CD1c-positive myeloid dendritic cell (primary cell): ENCODE data around the gene IGF2R.

Experiments used
- DNase-seq: peaks from one replicate; pipeline ENCODE4 v3.0.0-alpha.2; 2016; ENCODE audit errors: extremely low spot score

The IGF2R gene

DNA sequence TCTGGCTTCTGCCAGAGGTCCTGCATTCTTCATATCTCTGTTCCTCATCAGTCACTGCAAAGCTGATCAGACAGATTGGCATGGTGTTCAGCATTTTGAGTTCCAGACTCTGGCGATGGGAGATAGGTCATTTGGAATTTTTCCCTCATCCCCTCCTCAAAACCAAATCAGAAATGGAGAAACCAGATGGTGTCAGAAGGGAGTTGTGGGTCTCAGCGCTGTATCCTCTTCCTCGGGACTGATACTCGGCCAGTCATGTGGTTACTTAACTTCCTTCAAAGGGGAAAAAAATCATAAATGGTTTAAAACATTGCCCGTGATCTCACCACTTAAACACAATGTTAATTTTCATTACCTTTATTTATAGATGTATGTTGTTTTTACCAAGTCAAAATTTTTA, 75.8 kb downstream of the IGF2R start:
- DNase-seq, result no peak

DNA sequence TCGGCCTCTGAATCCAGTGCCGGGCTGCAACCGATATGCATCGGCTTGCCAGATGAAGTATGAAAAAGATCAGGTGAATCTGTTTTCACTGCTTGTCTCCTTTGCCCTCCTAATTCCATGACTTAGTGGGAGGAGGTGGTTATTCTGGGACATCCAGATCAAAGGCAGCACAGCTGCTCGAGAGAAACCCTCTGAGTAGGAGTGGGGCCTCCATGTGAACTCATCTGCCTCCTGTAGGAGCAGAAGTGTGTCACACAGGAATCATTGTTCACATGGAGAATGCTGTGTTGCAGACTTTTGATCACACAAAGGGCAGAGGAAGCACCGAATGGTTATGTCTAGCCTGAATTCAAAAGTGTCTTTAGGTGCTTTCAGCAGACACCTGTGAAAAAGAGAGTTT, 79.6 kb downstream of the IGF2R start:
- DNase-seq, result no peak

DNA sequence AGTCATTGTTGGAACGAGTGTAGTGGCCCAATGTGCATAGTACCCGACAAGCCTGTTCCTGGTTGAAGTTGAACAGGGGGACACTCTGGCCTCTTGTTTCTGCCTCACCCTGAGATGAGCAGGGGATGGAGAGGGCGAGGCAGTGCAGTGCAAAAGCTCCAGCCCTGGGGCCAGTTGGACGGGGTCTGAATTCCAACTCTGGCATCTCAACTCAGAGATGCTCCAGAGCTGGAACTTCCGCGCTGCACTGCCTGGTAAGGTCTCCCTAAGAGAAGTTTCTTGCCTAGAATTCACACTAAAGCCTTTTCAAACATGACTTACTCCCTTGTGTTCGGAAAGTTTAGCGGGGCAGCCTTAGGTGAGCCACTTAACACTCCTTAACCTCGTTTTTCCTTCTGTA, 80.5 kb downstream of the IGF2R start:
- no peak for DNase-seq

DNA sequence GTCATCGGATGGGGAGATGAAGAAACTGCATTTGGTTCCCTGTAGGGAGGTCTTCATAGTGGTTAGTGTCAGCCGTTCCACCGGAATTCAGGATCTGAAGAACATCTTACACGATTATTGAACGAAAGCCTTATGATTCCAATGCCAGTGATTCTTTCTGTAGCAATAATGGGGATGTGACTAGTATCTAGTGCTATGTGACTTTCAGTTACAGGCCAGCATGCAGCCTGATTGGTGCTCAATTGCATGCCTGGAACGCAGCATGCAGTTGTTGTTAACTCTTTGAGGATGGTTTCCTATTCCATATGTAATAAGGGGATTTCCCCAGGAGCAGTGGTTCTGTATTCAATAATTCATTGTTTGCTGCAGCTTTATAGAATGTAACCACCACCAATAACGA, 81.1 kb downstream of the IGF2R start:
- no peak for DNase-seq

DNA sequence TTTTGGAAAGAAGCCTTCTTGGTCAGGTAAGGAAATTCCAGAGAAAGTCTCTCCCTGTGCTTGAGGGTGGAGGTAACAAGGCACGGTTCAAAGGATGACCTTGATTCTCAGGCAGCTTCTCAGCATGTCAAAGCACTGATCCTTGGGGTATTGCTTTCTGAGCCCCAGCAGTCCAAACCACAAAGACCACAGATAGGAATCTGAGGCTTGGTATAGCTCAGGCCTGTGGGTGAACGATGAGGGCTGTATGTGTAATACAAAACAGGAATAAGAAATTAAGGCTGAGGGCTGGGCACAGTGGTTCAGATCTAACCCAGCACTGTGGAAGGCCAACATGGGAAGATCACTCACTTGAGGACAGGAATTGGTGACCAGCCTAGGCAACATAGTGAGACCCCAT, 82.5 kb downstream of the IGF2R start:
- no peak for DNase-seq

DNA sequence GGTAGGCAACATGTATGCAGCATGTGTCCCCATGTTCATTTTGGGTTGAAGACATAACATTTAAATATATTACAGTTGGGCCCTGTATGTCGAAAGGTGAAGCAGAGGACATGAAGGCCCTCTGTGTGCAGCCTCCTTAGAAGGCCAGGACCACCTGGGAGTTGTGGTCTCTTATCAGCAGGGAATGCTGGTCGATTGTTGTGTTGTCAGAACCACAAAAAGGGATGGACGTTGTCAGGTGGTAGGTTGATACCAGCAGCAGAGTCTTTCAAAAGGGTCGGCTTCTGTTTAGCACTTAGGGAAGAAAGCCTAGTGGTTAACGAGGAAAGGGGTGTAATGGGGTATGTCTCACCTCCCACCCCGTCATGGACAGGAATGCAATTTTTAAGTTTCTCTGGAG, 85.4 kb downstream of the IGF2R start:
- no peak for DNase-seq

DNA sequence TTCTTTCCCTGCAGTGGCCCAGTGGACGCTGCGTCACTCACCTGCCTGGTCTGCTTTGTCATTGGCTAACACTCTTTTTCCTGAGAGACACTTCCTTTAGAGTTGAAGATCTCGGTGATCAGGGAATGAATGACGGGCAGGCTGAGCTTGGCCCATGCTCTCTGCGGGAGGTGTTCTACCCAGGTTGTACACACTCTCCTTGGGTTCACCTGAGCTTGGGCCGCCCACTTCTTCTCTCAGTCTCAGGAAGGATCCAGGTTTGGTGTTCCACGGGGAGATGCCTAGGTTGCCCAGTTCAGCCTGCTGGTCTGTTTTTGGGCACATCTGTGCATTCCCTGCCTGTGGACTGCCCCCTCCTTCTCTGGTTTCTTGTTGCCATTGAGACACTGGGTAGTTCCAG, 86.0 kb downstream of the IGF2R start:
- DNase-seq, result no peak

DNA sequence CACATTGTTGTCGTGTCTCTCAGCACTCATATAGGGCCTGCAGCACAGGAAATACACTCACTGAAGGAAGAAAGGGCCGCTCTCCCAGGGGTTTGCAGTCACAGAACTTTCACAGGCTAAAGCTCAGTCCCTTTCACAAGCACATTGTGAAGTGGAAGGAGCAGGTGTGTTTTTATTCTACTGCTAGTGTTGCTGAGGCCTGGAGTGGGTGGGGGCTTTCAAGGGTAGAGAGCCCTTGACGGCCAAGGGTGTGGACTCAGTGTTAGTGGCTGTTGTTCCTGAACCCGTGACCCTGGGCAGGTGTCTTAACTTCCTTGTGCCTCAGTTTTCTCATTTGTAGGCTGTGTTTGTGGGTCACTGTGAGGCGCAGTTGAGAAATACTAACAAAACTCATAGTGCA, 86.5 kb downstream of the IGF2R start:
- no peak for DNase-seq

DNA sequence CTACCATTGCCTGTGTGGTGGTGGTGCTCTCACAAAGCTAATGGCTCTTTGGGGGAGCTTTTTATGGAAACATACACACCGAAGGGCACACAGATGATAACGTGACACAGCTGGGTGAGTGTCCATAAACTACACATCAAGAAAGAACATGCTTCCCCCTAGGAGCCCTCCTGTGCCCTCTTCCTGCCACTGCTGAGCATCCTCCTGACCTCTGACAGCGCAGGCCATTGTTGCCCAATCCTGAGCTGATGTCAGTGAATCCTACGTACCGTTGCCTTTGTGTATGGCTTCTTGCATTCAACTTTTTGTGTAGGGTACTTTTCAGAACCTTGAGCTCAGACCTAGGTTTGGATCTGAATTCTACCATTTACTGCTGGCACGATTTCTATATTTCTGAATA, 86.9 kb downstream of the IGF2R start:
- DNase-seq, result no peak

DNA sequence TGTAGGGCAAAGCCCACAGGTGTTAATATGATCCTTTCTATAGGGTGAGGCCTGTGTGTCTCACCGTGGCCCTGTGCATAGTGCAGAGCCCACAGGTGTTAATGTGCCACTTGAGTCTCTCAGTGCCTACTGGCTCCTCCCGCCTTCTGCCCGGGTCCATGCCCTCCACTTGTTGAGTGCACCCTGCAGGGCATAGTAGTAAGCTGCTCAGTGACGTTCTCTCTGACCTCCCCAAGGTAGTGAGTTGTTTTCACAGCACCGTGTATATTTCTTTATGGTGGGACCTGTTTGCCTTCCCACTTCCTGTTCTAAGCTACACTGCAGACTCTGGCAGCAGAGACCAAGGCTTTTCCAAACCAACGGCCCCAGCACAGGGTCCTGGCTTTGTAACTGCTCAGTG, 88.2 kb downstream of the IGF2R start:
- no peak for DNase-seq

DNA sequence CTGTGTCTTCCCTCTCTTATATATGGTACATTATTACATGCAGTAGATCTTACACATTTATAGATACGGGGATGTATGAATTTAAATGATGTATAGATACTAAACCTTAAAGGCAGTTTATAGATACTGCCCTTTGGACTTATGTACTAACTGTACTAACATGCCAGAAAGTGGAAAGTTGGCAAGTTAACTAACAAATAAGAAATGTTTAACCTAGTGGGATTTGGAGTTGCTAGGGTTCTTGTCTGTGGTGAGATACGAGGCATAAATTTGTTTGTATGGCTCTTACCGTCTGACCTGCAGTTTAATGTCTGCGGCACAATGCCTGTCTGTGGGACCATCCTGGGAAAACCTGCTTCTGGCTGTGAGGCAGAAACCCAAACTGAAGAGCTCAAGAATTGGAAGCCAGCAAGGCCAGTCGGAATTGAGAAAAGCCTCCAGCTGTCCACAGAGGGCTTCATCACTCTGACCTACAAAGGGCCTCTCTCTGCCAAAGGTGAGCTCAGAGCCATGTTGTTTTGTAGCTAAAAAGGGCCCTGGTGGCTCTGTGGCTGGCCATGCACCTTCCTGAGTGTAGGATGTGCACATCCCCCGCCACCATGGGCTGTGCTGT, 89.8 kb downstream of the IGF2R start:
- no peak for DNase-seq

DNA sequence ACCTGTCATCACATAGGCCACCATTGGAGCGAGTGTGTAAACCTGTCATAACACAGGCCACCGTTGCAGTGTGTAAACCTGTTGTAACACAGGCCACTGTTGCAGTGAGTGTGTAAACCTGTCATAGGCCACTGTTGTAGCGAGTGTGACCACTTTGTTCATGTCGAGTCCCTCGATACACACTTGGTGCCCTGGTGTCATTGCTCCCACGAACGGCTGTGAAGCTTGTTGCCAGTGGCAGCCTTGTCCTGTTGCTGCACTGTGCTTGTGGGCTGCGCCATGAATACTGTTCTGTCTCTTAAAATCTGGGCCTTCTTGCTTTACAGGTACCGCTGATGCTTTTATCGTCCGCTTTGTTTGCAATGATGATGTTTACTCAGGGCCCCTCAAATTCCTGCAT, 91.3 kb downstream of the IGF2R start:
- DNase-seq, result no peak

DNA sequence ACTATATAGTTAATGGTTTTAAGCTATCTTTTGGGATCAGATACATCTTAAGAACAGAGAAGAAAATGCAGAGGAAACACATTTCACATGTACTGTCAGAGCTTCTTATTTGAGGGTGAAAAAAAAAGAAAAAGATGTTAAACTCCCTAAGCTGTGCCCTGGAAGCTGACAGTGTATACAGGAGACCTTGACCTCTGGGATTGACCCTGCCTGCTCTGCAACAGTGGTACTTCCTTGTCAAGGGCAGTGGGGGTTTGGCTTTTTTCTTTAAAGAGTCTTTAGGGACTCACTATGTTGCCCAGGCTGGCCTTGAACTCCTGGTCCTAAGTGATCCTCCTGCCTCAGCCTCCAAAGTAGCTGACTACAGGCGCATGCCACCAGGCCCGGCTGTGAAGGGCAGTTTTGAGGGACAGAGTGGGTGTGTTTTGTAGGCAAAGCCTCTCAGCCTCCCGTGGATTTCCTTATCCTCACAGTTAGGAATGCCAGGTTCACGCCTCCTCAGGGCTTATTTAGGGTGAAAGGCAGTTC, 92.1 kb downstream of the IGF2R start:
- no peak for DNase-seq

DNA sequence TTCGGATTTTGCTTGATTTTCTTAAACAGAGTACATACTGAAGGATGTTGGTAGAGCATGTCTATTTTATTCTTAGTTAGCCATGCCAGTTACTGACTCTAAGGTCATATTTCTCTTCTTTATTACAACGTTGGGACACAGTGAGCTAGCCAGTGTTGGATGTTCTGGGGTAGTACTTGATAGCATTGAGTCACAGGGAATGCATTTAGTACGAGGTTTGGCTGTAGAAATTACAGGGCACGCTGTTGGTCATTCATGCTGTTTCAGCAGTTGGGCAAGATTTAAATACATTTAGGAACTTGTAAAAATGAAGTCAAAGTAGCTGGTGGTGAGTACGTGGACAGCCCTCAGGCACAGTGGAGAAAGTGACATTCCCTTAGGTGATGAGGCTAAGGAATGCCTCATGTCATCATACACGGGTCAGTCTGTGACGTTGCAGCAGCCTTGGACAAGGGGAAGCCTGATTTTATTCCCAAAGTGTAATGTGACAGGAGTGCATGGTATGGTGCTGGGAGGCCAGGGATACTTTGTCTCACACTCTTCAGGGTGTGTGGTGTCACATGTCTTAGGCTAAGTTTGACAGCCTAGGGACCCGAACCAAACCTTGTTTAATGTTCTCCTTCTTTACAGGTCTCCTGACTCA, 95.0 kb downstream of the IGF2R start:
- no peak for DNase-seq

DNA sequence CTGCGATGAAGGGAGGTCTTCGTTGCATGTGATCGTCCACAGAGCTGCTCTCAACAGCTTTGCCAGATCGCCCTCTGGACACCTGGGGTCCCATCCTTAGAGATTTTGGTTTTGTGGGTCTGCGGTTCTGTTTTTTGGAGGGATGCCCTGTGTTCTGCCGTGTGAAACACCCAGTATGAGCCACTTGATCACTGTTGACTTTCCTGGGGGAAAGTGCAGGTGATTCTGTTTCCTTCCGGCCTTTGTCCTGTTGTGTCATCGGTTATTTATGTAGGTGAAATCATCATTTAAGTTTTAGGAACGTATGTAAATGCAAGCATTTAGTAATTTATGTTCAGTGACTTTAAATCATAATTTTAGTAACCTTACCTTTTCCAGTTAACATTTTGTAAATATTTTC, 96.3 kb downstream of the IGF2R start:
- no peak for DNase-seq

DNA sequence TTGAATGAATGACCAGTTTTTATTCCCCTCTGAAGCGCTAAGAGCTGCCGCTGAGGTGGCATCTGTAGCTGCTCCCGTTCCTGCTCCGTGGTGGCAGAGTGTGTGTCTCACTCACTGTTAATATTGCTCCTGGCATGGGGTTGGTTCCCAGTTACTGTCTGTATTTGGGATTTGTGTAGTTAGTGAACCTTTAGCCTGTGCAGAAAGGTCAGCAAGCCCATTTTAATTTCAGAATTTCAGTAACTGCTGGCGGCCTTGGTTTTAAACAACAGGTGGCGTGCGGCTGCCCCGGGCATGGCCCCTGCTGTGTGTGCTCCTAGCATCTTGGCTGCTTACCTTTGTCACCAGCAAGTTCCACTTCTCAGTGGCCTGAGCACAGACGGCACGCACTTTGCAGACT, 98.7 kb downstream of the IGF2R start:
- no peak for DNase-seq

DNA sequence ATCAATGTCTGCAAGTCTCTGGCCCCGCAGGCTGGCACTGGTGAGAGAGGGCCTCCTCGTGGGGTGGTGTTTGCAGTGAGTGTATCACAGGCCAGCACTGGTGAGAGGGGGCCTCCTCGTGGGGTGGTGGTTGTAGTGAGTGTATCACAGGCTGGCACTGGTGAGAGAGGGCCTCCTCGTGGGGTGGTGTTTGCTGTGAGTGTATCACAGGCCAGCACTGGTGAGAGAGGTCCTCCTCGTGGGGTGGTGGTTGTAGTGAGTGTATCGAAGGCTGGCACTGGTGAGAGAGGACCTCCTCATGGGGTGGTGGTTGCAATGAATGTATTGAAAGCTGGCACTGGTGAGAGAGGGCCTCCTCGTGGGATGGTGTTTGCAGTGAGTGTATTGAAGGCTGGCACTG, 99.5 kb downstream of the IGF2R start:
- no peak for DNase-seq

DNA sequence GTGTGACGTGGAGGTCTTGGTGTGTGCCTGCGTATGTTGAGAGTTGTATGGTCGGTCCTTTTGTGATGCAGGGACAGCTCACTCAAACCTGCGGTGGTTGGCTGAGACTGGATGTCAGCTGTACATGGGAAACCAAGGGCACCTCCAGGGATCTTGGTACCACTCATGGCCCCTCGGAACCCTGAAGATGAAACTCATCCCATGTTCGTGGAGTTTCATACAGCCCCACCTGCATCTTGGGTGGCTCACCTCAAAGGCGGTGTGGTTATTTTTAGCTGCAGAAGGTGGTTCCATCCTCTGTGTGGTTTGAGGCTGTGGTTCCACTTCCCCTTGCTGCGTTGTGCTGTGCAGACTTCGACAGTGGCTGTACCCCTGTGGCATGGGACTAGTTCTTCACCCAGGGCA, 100.2 kb downstream of the IGF2R start:
- no peak for DNase-seq

DNA sequence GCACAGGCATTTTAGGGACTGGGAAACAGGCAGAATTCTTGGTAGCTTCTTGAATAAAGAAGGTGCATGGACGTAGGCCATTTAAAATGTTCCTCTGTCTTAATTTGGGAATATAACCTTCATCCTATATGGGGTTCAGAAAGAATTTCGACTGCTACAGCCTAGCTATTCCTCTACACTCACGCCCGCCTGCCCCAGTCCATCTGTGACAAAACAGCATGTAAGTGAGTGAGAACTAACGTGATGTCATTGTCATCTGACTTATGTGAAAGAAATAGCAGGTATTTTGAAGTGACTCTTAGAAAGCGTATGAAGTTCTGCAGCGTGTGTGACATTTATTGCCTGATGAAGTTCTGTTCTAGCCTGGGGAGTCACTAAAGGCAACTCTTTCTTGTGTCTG, 100.6 kb downstream of the IGF2R start:
- DNase-seq, result no peak

DNA sequence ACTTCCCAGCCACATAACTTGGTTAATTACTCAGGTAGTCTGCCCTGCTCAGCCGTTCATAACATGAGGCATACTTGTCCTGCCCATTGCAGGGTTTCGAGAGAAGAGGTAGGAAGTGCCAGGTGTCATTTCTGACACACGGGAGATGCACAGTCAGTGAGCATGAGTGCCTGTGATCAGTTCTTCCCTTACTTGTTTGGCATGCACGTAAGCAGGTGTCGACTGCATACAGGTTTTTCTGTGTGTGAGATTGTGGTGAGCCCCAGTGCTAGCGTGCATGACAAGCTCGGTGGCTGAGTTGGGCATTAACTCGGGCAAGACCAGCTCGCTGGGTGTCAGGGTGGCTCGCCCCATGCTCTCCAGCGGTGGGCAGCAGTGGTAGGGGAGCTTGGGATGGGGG, 101.5 kb downstream of the IGF2R start:
- DNase-seq, result no peak

DNA sequence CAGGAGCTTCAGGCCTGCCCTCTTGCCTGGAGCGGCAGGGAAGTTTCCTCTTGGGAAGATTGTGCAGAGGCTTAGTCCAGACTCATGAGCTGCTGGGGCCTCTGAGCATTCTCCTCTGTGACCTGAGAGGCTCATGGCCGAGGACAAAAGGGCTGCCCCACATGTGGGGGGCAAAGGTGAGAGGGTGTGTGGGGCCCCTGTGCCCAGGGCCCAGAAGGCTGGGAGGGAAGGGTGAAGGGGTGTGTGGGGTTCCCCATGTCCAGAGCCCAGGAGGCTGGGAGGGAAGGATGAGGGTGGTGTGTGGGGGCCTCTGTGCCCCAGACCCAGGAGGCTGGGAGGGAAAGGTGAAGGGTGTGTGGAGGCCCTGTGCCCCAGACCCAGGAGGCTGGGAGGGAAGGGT, 101.9 kb downstream of the IGF2R start:
- no peak for DNase-seq

DNA sequence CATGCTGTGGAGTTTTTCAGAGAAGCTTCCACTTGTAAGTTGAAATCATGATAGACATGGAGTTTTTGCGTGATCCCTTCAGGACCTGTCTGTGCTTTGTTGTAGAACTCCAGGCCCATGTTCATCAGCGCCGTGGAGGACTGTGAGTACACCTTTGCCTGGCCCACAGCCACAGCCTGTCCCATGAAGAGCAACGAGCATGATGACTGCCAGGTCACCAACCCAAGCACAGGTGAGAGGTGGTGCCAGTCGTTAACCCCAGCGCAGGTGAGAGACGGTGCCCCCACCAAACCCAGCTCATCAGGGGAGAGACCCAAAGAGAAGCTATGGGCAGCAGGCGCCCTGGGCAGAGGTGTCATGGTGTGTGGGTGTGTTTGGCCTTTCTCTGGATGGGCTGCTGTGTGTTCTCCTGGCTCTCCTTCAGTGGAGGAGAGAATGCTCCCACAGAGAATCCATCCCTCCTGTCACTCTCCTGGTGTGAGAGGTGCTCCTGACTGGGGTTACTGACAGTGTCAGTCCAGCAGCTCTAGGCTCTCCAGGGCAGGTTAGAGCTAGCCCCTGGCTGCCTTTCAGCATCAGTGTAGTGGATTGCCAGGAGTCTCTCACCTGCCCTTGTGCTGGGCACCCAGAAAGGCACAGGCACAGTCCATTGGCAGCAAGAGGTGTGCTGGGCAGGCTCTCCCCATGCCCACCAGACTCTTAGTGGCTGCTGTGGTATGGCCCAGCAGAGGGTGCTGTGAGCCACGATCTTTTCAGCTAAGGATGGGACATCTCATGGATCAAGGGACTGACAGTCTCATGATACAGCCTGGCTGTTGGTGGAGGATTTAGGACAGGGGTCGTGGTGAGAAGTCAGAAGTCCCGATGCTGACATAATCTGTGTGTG, 103.2 kb downstream of the IGF2R start:
- DNase-seq, result no peak

DNA sequence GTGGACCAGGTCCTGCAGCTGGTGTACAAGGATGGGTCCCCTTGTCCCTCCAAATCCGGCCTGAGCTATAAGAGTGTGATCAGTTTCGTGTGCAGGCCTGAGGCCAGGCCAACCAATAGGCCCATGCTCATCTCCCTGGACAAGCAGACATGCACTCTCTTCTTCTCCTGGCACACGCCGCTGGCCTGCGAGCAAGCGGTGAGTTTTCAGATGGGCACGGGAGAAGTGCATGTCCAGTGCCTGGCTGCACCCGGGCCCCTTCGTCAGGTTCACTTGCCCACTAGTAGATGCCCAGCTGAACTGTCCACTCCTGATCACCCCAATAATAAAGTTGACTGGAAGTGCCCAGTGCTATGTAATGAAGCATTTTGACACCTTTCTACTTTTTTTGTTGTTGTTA, 104.4 kb downstream of the IGF2R start:
- DNase-seq, result no peak
